HG03159 (cell line): ENCODE data around the gene TRIM64.
"Not testable (repeated sequence)": the region's sequence is repeated elsewhere in the genome, so short reads cannot be mapped to it uniquely, and the experiment has no call there.

ENCODE experiments used
- ATAC-seq: cut with Tn5 transposase; IDR thresholded peaks from one replicate; pipeline ENCODE4 v1.9.1; 2021; ENCODE audit warnings: mild to moderate bottlenecking, moderate library complexity; ENCODE audit not compliant: unreplicated experiment

Gene TRIM64

GRCh38 chr11:89965737-89966136, at the start of gene TRIM64:
TRIM64 (plus strand) TSS chr11:89966037; CDS start chr11:89968504, 2,467 bp downstream.
- ATAC-seq = not testable (repeated sequence)

- no peak for ATAC-seq
These were observed 43.6 kb upstream of the TRIM64 start, which contains the start of gene TRIM49D1 for GRCh38 chr11:89922195-89922660. TRIM49D1 (minus strand) TSS chr11:89922245; CDS start chr11:89917710, 4,535 bp downstream.

- not testable (repeated sequence) for ATAC-seq
These were observed 42.1 kb upstream of the TRIM64 start, which contains the start of gene TRIM49D2 for GRCh38 chr11:89923764-89924163. TRIM49D2 (plus strand) TSS chr11:89924064; CDS start chr11:89926762, 2,698 bp downstream.

- not testable (repeated sequence) for ATAC-seq
These were observed 5.0 kb upstream of the TRIM64 start for GRCh38 chr11:89960833-89961232.
